ENCODE measurements around the gene LUC7L2.

GRCh38 chr7:139340037-139340807, 19.5 kb upstream of the LUC7L2 start:
- TF ChIP-seq POLR2A (IDR thresholded peaks at IDR 0.05) = peak in 1 of 2 donors; percentile 54
- TF ChIP-seq, protein P1, sequence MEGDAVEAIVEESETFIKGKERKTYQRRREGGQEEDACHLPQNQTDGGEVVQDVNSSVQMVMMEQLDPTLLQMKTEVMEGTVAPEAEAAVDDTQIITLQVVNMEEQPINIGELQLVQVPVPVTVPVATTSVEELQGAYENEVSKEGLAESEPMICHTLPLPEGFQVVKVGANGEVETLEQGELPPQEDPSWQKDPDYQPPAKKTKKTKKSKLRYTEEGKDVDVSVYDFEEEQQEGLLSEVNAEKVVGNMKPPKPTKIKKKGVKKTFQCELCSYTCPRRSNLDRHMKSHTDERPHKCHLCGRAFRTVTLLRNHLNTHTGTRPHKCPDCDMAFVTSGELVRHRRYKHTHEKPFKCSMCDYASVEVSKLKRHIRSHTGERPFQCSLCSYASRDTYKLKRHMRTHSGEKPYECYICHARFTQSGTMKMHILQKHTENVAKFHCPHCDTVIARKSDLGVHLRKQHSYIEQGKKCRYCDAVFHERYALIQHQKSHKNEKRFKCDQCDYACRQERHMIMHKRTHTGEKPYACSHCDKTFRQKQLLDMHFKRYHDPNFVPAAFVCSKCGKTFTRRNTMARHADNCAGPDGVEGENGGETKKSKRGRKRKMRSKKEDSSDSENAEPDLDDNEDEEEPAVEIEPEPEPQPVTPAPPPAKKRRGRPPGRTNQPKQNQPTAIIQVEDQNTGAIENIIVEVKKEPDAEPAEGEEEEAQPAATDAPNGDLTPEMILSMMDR (IDR thresholded peaks at IDR 0.05) = peak; percentile 64 to 92 (median 80)

Measured in heart left ventricle (tissue), 13 donors.